HG03095 (cell line): ENCODE results near the gene KBTBD2.
"Not testable (repeated sequence)": the region's sequence is repeated elsewhere in the genome, so short reads cannot be mapped to it uniquely, and the experiment has no call there.

Experiments used
- ATAC-seq: cut with Tn5 transposase; IDR thresholded peaks from one replicate; pipeline ENCODE4 v1.9.1; 2021; ENCODE audit warnings: moderate library complexity; ENCODE audit not compliant: unreplicated experiment

Gene KBTBD2

DNA sequence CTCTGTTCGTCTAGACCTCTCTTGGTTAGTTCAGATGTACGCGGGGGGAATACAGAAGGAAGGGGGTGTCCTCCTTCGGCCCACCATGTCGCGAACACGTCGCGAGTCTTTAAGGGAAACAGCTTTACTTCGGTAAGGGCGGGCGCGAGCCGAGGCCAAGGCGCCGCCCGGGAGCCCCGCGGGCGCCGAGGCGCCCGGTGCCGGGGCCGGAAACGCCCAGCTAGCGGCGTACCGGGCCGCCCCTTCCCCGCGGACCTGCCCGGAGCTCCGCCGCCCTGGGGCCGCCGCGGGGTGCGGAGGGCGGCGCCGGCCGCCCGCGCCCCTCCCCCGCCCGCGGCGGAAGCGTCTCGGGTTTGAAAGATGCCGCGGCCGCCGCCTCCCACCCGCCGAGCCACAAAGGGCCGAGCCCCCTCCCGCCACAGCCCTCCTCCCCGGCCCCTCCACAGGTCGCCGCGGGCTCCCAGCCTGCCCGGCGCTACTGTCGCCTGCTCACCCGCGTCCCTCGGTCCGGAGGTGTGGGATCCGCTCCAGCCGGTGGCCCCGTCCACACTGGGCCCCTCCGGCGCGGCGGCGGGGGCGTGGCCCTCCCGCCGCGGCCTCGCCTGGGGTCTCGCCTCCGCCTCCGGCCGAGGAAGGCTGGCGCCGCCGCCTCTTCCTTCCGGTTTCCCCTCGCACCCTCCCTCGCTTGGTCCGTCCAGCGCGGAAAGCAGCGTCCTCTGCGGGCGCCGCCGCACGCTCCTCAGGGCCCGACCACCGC lies at the start of gene KBTBD2:
Gene KBTBD2 (minus strand): TSS at position 718 of the 757 bp plus-strand sequence. CDS start 12,156 bp downstream, outside the sequence.
- peak; percentile 72 for ATAC-seq

DNA sequence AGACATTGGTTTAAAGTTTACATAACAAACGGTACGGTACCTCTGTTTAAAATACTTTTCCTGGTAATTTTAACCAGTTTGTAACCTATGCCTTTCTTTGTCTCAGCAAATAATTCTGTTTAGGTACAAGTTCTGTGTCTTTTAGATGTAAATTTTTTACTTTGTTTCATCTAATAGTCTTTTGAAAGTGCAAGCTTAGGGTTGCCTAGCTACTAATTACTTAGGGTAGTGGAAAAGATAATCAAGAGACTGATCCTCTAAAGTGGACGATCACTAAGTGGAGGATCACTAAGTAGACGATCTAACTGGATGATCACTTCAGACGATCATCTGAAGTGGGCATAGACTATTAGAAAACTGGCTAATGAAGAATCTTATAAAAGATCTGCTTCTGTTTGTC lies 49.6 kb upstream of the KBTBD2 start:
- no peak for ATAC-seq

- no peak for ATAC-seq
These were observed 46.0 kb upstream of the KBTBD2 start for GRCh38 chr7:32937344-32938174.

- ATAC-seq: no peak
These were observed 45.1 kb upstream of the KBTBD2 start for GRCh38 chr7:32936689-32937088.

DNA sequence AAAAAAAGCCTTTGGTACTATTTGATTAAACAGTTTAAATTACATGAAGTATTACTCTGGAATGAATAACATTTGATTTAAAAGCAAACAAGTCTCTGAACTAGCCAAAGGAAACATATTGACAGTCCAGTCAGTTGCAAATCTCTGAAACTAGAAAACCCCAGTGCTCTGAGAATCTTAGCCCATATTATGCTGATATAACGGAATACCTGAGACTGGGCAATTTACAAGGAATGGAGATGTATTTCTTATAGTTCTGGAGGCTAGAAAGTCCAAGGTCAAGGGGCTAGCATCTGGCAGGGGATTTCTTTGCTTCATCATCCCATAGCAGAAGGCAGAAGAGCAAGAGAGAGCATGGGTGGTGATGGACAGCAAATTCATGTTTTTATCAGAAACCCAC lies 44.0 kb upstream of the KBTBD2 start:
- ATAC-seq: no peak

DNA sequence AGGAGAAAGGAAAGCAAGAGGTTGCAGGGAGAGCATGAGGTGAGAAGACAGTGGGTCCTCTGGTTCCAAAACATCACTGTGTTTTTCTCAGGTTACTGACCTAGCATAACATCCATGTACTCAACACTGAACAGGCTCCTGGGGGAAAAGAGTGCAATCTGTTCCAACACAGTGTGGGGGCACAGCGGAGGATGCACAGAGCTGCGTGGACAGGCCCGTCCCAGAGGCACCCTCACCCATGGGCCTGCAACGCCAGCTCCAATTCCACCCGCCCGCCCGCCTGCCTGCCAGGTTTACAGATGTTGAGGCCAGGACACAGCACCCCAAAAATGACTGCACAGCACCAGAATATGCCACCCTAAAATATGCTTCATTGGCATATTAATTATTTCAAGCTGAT lies 38.8 kb upstream of the KBTBD2 start:
- no peak for ATAC-seq

- ATAC-seq: no peak
These were observed 38.0 kb upstream of the KBTBD2 start for GRCh38 chr7:32929430-32930143.

- no peak for ATAC-seq
These were observed 37.3 kb upstream of the KBTBD2 start for GRCh38 chr7:32928785-32929298.

- ATAC-seq: no peak
These were observed 30.3 kb upstream of the KBTBD2 start for GRCh38 chr7:32921896-32922295.

DNA sequence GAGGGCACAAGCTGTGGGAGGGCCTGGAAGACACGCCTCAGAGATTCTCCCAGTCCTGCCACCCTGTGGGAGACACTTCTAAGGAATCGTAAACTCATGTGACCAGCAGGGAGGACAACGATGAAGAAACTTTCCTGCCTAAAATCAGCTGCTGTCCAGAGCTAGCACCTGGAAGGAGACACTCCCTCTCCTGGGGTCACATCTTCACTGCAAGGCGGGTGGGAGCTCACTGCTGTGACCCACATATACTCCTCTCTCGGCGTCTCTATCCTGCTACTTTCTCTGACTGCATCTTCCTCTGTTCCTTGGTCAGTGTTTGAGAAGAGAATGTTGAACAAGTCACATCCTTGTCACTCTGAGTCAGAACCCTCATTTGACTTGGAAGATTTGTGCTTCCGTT lies 25.4 kb upstream of the KBTBD2 start:
- ATAC-seq: not testable (repeated sequence)

GRCh38 chr7:32916006-32916405 lies 24.4 kb upstream of the KBTBD2 start:
- ATAC-seq: no peak

DNA sequence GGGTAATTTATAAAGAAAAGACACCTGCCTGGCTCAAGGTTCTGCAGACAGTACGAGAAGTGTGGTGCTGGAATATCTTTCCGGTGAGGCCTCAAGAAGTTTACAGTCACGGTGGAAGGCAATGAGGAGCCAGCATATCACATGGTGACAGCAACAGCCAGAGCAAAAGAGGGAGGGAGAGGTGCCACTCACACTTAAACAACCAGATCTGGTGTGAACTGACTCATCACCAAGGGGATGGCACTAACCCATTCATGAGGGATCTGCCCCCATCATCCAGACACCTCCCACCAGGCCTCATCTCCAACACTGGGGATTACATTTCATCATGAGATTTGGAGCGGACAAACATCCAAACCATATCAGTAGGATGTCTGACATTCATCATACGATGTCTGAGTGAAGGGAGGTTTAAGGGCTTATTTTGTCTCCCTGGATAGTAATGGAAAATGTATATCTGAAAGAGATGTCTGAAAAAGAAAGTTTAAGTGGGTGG lies 23.5 kb upstream of the KBTBD2 start:
- ATAC-seq: no peak

DNA sequence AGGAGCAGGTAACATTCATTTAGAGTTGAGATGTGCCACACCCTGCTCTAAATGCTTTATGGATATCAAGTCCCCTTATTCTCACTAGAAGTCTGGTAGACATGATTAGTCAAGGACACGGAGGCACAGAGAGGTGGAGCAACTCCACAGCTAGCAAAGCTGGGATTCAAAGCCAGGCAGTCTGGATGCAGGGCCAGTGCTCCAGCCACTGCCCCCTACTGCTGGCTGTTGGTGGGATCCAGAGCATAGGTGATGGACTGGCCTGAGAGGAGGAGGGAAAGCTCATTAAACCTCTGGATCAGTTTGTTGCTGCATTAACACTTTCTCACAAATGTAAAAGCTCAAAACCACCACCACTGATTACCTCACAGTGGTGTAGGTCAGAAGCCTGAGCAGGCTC lies 22.6 kb upstream of the KBTBD2 start:
- no peak for ATAC-seq

DNA sequence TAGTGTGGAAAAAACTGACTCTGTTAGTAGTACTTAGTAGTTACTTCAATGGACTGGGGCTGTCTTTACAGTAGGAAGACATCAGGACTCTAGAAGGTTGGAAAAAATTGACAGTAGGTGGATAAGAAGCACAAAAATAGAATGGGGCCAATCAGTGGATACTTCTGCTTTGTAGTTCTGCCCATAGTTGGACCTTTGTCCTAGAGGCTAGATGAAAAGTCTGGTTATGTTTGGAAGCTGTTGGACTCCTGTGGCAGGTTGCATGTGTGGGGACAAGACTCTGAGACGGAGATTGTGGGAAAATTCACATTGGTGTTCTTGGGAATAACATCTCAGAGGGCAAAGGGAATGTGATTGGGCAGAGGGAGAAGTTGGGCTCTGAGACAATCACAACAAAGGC lies 18.6 kb upstream of the KBTBD2 start:
- ATAC-seq: no peak

- ATAC-seq: peak; percentile 57
These were observed 13.7 kb upstream of the KBTBD2 start for GRCh38 chr7:32905175-32905662.

- no peak for ATAC-seq
These were observed 10.1 kb upstream of the KBTBD2 start for GRCh38 chr7:32901629-32902028.

DNA sequence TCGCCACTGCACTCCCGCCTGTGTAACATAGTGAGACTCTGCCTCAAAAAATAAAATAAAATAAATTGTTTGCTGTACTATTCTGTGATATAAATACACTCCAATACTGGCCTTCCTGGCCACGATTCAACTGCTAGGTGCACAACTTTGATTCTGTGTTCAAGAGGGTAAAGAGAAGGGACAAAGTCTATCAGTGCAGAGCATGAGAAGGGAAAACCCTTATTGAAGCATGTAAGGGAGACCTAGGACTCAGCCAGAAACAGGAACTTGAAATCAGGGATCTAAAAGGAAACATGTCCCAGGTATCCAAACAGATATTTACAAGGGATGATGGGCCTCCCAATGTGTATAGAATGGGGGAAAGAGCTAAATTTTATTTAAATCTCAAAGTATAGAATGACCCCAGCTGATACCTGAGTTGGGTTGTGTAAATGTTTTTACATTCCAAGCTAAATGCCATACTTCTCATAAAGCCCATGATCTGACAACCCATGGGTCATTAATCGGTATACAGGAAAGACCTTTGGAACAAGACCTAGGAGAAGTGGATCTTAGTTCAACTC lies 9.0 kb upstream of the KBTBD2 start:
- no peak for ATAC-seq

- ATAC-seq: not testable (repeated sequence)
These were observed 5.8 kb upstream of the KBTBD2 start for GRCh38 chr7:32897376-32897775.

DNA sequence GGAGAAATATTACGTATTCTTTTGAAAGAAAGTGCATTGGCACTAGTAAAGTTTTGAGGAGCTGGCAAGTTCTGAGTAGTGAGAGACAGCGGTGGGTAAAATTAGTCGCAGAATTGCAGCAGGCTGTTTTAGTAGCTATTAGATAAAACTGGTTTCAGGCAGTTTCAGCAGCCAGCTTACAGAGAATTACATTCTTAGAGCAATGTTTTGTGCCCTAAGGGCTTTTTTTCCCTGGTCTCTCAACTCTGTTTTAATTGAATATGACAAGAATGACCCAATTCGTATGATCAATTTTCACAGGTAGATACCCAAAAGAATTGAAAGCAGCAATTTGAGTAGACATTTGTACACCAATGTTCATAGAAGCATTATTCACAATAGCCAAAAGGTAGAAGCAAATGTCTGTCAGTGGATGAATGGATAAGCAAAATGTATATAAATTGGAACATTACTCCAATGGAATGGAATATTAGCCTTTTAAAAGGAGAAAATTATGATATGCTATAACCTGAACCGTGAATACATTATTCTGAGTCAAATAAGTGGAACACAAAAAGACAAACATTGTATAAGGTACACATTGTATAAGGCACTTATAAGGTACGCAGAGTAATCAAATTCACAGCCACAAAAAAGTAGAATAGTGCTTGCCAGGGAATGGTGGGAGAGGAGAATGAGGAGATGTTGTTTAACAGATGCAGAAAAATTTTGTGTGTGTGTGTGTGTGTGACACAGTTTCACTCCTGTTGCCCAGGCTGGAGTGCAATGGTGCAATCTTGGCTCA lies 5.2 kb upstream of the KBTBD2 start:
- ATAC-seq: no peak

GRCh38 chr7:32894171-32894570 lies 2.6 kb upstream of the KBTBD2 start:
- ATAC-seq: no peak
